Measurements from ENCODE around the gene MEFV. TPM values are rescaled to one million over a fixed set of nuclear protein-coding genes. Genes with fewer than 3 reads are reported as not detected.
"Not testable (repeated sequence)": the region's sequence is repeated elsewhere in the genome, so short reads cannot be mapped to it uniquely, and the experiment has no call there.

Gene MEFV
- total RNA-seq, 2 experiments from 2014 or later: 0.10 TPM; not detected in 1

DNA sequence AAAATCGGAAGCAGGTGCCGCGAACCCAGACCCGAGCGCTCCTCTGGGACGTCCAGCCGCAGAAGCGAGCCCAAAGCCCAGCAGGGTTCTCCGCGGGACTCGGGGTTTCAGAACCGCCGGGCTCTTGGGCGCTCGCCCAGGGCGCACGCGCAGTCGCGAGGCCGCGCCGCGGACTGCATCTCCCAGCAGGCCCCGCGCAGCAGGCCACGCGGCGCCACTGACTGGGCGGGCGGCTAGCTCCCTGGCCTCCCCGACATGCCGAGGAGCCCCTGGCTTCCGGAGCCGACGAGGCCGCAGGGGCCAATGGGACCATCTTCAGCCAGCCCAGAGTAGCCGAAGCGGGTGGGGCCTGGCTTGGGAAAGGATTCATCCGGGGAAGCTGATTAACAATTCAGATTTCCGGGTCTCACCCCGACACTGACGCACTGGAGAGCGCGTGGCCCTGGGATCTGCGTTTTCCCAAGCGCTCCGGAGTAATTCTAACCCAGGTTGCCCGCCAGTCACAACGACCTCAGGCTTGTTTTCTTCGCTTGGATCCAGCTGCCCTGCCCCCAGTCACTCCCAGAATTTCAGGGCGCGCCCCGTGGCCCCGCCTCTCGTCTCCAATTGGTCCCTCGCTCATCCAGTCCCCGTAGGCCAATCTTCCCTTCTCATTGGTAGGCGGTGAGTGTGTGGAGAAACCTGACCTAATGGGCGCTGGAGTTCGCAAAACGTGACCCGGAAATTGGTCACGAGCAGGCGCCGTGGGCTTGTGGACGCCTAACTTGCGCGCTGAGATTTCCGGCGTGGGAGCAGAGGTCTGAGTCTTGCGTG is 26.5 kb upstream of the MEFV start, which contains the start of gene ZNF263:
TSS of gene ZNF263 (plus strand) at position 762 of the 813 bp plus-strand sequence. CDS start 328 bp downstream, outside the sequence.
- peaks cover 30% of the 10 kb centered on the region for H3K4me1 Mint-ChIP-seq
- peak; percentile 96 for DNase-seq
- ChIA-PET POLR2A (interaction anchor here (0.6 to 1.1 kb wide), 4 partner anchors 19 to 294 kb away, joined by 3 to 8 read pairs (median 4); partner anchors contain the start of gene NAA60), CTCF (interaction anchor here (0.6 to 1.2 kb wide), 7 partner anchors 16 to 339 kb away, joined by 3 to 7 read pairs (median 3); partner anchors contain the start of gene OR1F1)
- peaks cover 4% of the 10 kb centered on the region for H3K27me3 Mint-ChIP-seq
- H3K27ac Mint-ChIP-seq: peak within 1 kb of the TSS; percentile 96
- H3K4me3 Mint-ChIP-seq: peak within 1 kb of the TSS; percentile 90
- peaks cover 42% of the 10 kb centered on the region for H3K36me3 Mint-ChIP-seq (ENCODE audit: low read depth)
- peaks cover 30% of the 10 kb centered on the region for H3K9me3 Mint-ChIP-seq

DNA sequence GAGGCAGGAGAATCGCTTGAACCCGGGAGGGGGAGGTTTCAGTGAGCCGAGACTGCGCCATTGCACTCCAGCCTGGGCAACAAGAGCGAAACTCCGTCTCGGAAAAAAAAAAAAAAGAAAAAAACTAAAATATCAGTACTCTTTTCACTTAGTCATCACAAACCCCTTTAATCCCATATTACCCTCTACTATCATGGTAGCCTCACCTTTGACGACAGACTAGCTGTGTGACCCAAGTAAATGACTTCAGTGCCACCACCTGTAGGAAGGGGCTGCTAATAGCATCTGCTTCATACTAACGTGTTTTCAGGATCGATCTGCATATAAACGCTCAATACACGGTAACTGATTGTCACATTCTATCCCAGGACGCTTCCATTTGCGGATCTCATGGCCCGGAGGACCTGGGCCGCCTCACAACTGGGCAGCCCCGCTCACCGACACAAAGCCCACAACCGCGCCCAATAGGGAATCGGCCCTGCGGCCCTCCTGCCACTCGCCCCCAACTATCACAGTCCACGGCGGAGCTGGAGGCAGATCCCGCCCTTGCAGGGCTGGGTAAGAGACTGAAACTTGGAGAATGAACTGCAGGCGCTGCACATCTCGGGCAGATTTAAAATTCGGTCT is 25.8 kb upstream of the MEFV start:
- peaks cover 30% of the 10 kb centered on the region for H3K4me1 Mint-ChIP-seq
- DNase-seq: no peak
- ChIA-PET POLR2A (interaction anchor here (0.6 to 1.0 kb wide), 2 partner anchors 18 to 294 kb away, joined by 4 to 8 read pairs; no protein-coding TSS in a partner anchor), CTCF (interaction anchor here (0.6 to 1.2 kb wide), 7 partner anchors 15 to 340 kb away, joined by 3 to 7 read pairs (median 3); partner anchors contain the start of gene OR1F1)
- H3K27ac Mint-ChIP-seq: peak overlapping the region; percentile 96
- peak overlapping the region; percentile 90 for H3K4me3 Mint-ChIP-seq
- H3K27me3 Mint-ChIP-seq: peaks cover 10% of the 10 kb centered on the region
- peaks cover 27% of the 10 kb centered on the region for H3K9me3 Mint-ChIP-seq
- peaks cover 36% of the 10 kb centered on the region for H3K36me3 Mint-ChIP-seq (ENCODE audit: low read depth)

DNA sequence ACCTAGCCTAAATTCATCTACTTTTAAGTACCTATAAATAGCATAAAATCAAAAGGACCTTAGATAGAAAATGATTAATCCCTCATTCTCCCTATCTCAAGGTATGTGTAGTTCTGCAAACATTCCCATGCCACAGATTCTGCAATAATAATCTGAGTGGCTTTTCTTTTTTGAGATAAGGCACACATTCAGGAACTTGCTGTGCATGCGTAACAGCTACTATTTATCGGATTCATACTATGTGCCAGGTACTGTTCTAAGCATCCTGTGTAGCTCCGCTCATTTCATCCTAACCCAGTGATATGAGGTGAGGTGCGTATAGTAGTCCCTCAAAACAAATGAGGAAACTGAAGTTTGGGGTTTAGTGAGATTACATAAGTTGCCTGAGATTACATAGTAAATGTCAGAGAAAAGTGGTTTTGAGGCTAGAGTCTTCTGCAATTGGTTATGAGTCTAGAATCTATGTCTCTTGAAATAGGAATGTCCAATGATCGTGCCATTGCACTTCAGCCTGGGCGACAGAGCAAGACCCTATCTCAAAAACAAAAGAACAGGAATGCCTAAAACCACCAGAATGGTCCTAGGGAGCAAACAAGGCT is 24.9 kb upstream of the MEFV start:
- Mint-ChIP-seq H3K27ac (no peak overlapping the region), H3K9me3 (peaks cover 22% of the 10 kb centered on the region), H3K4me1 (peaks cover 30% of the 10 kb centered on the region), H3K27me3 (peaks cover 15% of the 10 kb centered on the region), H3K36me3 (ENCODE audit: low read depth) (peaks cover 28% of the 10 kb centered on the region), H3K4me3 (peak overlapping the region; percentile 90)
- no peak for DNase-seq
- ChIA-PET CTCF (interaction anchor here (1.2 kb wide), 1 partner anchor 14 kb away, joined by 4 read pairs; no protein-coding TSS in a partner anchor), POLR2A (no interaction called here)

DNA sequence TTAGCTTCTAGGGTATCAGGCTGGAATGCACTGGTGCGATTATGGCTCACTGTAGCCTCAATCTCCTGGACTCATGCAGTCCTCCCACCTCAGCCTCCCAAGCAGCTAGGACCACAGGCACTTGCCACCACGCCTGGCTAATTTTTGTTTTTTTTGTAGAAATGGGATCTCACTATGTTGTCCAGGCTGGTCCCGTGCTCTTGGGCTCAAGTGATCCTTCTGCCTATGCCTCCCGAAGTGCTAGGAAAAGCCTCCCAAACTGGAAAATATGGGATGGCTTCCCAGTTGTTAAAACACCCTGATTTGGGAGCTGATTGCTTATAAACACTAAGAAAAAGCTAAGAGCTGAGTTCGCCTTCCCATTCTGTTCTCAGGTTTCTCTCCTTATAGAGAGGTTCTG is 20.2 kb upstream of the MEFV start:
- H3K27me3 Mint-ChIP-seq: peaks cover 15% of the 10 kb centered on the region
- ChIA-PET CTCF (interaction anchor here (1.0 to 1.2 kb wide), 2 partner anchors 10 to 76 kb away, joined by 3 to 8 read pairs; no protein-coding TSS in a partner anchor), POLR2A (no interaction called here)
- no peak overlapping the region for H3K27ac Mint-ChIP-seq
- H3K4me3 Mint-ChIP-seq: no peak overlapping the region
- H3K9me3 Mint-ChIP-seq: peaks cover 22% of the 10 kb centered on the region
- no peak for DNase-seq
- H3K36me3 Mint-ChIP-seq (ENCODE audit: low read depth): peaks cover 7% of the 10 kb centered on the region
- peaks cover 3% of the 10 kb centered on the region for H3K4me1 Mint-ChIP-seq

DNA sequence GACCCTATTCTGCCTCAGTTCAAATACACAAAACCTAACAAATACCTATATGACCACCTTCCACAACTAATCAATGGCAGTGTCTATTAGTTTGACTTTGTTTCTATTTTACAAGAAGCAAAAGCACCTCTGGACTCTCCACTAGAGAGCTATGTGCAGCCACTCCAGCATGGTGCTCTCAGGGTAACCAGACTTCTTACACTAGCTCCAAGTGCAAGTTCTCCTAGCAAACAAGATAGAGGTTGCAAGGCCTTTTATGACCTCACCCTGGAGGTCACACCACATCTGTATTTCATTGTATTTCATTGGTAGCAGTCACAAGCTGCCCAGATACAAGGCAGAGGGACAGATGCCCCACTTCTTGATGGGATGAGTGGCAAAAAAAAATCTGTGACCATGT is 18.5 kb upstream of the MEFV start:
- ChIA-PET CTCF (interaction anchor here (0.6 to 0.7 kb wide), 2 partner anchors 216 to 241 kb away, joined by 3 to 4 read pairs; no protein-coding TSS in a partner anchor), POLR2A (no interaction called here)
- no peak for DNase-seq
- Mint-ChIP-seq H3K27ac (no peak overlapping the region), H3K4me3 (no peak overlapping the region), H3K4me1 (no peaks in the 10 kb centered on the region), H3K27me3 (peaks cover 13% of the 10 kb centered on the region), H3K9me3 (peaks cover 22% of the 10 kb centered on the region), H3K36me3 (ENCODE audit: low read depth) (peaks cover 7% of the 10 kb centered on the region)

DNA sequence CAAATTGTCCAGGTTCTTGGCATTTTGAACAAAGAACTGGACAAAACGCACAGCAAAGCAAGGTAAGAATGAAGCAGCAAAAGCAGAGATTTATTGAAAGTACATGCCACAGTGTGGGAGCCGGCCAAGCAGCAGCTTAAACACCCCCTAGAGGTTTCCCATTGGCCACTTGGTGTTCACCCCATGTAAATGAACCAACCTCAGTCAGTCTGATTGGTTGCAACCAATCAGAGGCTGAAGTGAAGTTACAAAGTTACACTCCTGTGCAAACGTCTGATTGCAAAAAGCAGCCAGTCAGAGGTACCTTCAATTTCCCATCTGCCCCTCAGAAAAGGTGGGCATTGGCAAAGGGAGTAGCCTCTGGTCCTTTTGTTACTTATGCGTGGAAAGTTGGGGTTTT is 18.1 kb upstream of the MEFV start:
- CTCF ChIA-PET: interaction anchor here (0.7 kb wide), 1 partner anchor 240 kb away, joined by 4 read pairs; no protein-coding TSS in a partner anchor
- Mint-ChIP-seq H3K4me1 (no peaks in the 10 kb centered on the region), H3K27me3 (peaks cover 13% of the 10 kb centered on the region), H3K36me3 (ENCODE audit: low read depth) (peaks cover 7% of the 10 kb centered on the region), H3K4me3 (no peak overlapping the region), H3K9me3 (peaks cover 22% of the 10 kb centered on the region), H3K27ac (no peak overlapping the region)
- POLR2A ChIA-PET: no interaction called here
- DNase-seq: no peak

DNA sequence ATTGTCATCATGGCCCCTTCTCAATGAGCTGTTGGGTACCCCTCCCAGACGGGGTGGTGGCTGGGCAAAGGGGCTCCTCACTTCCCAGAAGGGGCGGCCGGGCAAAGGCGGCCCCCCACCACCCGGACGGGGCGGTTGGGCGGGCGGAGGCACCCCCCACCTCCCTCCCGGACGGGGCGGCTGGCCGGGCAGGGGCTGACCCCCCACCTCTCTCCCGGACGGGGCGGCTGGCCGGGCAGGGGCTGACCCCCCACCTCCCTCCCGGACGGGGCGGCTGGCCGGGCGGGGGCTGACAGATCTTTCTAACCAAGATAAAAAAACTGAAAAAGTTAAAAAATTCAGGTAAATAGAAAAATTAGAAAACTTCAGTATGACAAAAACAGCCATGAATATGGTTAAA is 14.8 kb upstream of the MEFV start:
- H3K27me3 Mint-ChIP-seq, CTCF ChIA-PET, DNase-seq, H3K4me1 Mint-ChIP-seq, H3K4me3 Mint-ChIP-seq, H3K27ac Mint-ChIP-seq, POLR2A ChIA-PET: not testable (repeated sequence)
- H3K36me3 Mint-ChIP-seq (ENCODE audit: low read depth): peaks cover 29% of the 10 kb centered on the region
- H3K9me3 Mint-ChIP-seq: peaks cover 23% of the 10 kb centered on the region

DNA sequence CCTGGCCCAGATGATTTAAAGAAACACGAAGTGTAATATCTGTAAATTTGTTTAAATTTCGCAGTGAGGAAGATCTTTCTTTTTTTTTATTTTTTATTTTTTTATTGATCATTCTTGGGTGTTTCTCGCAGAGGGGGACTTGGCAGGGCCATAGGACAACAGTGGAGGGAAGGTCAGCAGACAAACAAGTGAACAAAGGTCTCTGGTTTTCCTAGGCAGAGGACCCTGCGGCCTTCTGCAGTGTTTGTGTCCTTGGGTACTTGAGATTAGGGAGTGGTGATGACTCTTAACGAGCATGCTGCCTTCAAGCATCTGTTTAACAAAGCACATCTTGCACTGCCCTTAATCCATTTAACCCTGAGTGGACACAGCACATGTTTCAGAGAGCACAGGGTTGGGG is 14.3 kb upstream of the MEFV start:
- POLR2A ChIA-PET, H3K4me3 Mint-ChIP-seq, H3K27me3 Mint-ChIP-seq, DNase-seq, CTCF ChIA-PET, H3K27ac Mint-ChIP-seq, H3K4me1 Mint-ChIP-seq: not testable (repeated sequence)
- Mint-ChIP-seq H3K36me3 (ENCODE audit: low read depth) (peaks cover 30% of the 10 kb centered on the region), H3K9me3 (peaks cover 21% of the 10 kb centered on the region)

DNA sequence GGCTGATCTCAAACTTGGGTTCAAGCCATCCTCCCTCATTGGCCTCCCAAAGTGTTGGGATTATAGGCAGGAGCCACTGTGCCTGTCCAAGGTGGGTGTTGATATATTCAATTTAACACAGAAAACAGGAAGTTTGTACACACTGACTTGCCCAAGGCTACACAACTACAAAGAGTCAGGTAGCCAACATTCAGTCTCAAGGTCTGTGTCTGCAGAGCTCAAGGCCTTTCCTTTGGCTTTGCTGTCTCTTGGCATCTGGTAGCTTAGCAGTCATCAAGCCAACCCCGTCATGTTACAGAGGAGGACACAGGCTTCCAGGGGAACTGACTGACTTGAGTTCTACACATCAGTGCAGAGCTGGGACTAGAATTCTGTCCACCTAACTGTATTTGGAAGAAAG is 11.9 kb upstream of the MEFV start:
- H3K4me1 Mint-ChIP-seq: peaks cover 20% of the 10 kb centered on the region
- ChIA-PET POLR2A (interaction anchor here (0.7 kb wide), 1 partner anchor 133 kb away, joined by 3 read pairs; the partner anchor contains the start of gene ZNF213), CTCF (interaction anchor here (1.9 to 2.1 kb wide), 2 partner anchors 12 to 16 kb away, joined by 4 read pairs; no protein-coding TSS in a partner anchor)
- H3K27me3 Mint-ChIP-seq: no peaks in the 10 kb centered on the region
- peaks cover 44% of the 10 kb centered on the region for H3K36me3 Mint-ChIP-seq (ENCODE audit: low read depth)
- no peak for DNase-seq
- peaks cover 13% of the 10 kb centered on the region for H3K9me3 Mint-ChIP-seq
- H3K27ac Mint-ChIP-seq: no peak overlapping the region
- no peak overlapping the region for H3K4me3 Mint-ChIP-seq

DNA sequence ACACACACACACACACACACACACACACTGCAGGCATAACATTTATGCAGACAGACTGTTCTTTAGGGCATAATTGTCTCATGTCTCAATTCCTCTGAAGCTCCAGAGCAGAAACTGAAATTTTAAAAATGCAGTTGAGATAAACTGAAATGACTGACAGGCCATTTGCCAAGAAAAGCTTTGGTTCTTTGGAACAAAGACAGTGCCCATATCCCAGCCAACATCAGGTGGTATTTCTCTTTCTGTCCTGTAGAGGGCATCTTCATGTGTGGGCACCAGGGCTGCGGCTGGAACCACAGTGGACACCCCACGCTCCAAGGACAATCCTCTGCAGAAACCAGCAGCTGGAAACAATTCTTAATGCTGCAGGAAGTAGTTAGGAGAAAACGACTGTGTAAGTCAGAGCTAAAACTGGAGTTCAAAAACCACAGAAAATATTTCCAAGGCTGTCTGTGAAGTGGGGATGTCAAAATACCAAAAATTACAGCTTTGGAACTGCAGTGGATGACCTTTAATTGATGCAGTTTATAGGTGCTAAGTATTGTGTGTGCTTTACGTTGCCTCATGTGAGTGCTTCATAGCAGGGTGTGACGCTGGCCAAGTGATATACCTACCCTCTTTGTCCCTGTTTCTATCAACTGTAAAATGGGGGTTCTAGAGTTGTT is 10.6 kb upstream of the MEFV start:
- Mint-ChIP-seq H3K27me3 (no peaks in the 10 kb centered on the region), H3K4me1 (peaks cover 31% of the 10 kb centered on the region), H3K36me3 (ENCODE audit: low read depth) (peaks cover 47% of the 10 kb centered on the region), H3K9me3 (peaks cover 18% of the 10 kb centered on the region), H3K4me3 (no peak overlapping the region), H3K27ac (no peak overlapping the region)
- no peak for DNase-seq
- POLR2A ChIA-PET: no interaction called here
- CTCF ChIA-PET: interaction anchor here (0.7 to 2.2 kb wide), 12 partner anchors 10 to 190 kb away, joined by 3 to 8 read pairs (median 4); partner anchors contain the start of genes MEFV, ZNF174 and ZSCAN32

DNA sequence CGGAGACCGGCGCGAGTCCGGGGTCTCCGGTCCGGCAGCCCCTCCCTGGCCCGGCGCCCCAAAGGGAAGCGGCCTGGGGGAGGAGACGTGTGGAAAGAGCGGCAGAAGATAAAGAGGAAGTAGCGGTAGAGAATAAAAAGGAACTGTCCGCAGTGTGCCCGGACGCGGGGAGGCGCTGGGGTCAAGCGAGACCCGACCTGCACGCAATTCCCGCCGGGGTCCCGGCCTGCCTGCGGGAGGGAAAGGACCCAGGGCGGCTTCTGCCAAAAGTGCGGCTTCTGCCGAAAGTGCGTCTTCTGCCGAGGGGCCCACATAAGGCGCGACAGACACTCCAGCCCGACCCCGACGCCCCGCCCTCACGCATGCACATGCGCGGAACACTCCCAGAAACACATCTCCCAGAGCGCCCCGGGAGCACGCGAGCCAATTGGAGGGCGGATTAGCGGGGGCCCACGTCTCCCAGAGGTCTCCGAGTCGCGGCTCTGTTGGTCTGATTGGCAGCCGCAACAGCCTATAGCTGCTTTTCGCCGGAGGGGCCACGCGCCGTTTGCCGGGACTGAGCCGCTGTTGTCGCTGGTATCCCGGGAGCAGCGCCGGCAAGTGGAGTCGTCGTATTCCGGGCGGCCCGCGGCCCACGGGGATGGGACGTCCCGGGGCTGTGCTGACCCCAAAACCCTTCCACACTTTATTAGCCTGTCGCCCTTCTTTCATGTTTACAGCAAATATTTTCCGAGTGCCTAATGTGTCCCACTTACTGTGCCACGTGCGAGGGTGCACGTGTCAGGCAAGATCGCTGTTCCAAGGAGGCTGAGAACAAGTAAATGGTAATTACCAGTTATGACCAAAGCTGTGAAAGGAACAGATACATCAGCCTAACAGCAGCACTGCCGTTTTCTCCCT is 8.0 kb upstream of the MEFV start:
- Mint-ChIP-seq H3K4me1 (peaks cover 33% of the 10 kb centered on the region), H3K27ac (peak overlapping the region; percentile 98), H3K4me3 (peak overlapping the region; percentile 89), H3K36me3 (ENCODE audit: low read depth) (peaks cover 47% of the 10 kb centered on the region), H3K27me3 (no peaks in the 10 kb centered on the region), H3K9me3 (peaks cover 20% of the 10 kb centered on the region)
- POLR2A ChIA-PET: interaction anchor here (0.7 to 1.7 kb wide), 2 partner anchors 18 to 49 kb away, joined by 4 to 8 read pairs; partner anchors contain the start of gene ZNF263
- CTCF ChIA-PET: interaction anchor here (1.0 to 1.1 kb wide), 2 partner anchors 8 to 55 kb away, joined by 3 to 4 read pairs; partner anchors contain the start of gene MEFV
- peak; percentile 97 for DNase-seq

All from activated CD4-positive, alpha-beta T cell treated with anti-CD3 and anti-CD28 coated beads, Interleukin-2, amount 10 ng/mL, durations not matched to agents 7 days and 5 days (primary cell).